HCT116 (cell line): ENCODE results near the gene SGMS1. TPM values are rescaled to one million over a fixed set of nuclear protein-coding genes. Genes with fewer than 3 reads are reported as not detected.

Experiments
- ATAC-seq: fragments of 200-7000 bp; cut with Tn5 transposase; 2 replicates; pipeline ENCODE4 v1.9.1; 2020; ENCODE audit warnings: mild to moderate bottlenecking, moderate library complexity
- BruUV-seq: library from RNA; stranded (reverse); fragments of 400-500 nt; replicated peaks from 2 replicates; lab custom pipeline; 2021; lab: Mats Ljungman, UMichigan
- CTCF ChIA-PET: fragments of 300-600 bp; sonication (Branson Sonifier 250); formaldehyde crosslinking; loops from one replicate; lab custom pipeline; 2021; ENCODE audit warnings: antibody characterized with exemption; lab: Charles Lee
- POLR2A ChIA-PET: fragments of 300-600, 350-600 bp; sonication (Branson Sonifier 250); formaldehyde crosslinking; loops from one replicate; lab custom pipeline; 2021; ENCODE audit warnings: antibody characterized with exemption; lab: Charles Lee
- RAD21 ChIA-PET, 2 experiments: fragments of 300-600 bp; sonication (Branson Sonifier 250); formaldehyde crosslinking; loops; one replicate each; lab custom pipeline; 2023; ENCODE audit warnings: low total read pairs in 2 of 2; ENCODE audit not compliant: uncharacterized antibody in 2 of 2, unreplicated experiment in 2 of 2, low non-redundant PET in 1 of 2; lab: Charles Lee
- DNase-seq: peaks from one replicate; pipeline ENCODE4 v3.0.0-alpha.2; 2010; ENCODE audit warnings: low read depth, low spot score
- H2AFZ ChIP-seq: fragments of 200-600 bp; shearing (Covaris generic), sonication (generic); 2 replicates; pipeline ENCODE4 v1.6.1; 2017; ENCODE audit warnings: low read depth, mixed run types, mixed read lengths, antibody characterized with exemption, low read length; ENCODE audit not compliant: poor library complexity, severe bottlenecking
- H3K27ac ChIP-seq: 2 replicates; pipeline ENCODE4 v1.5.1; 2012; ENCODE audit warnings: low read depth, low read length
- H3K27me3 ChIP-seq: fragments of 200-600 bp; sonication (generic); 2 replicates; pipeline ENCODE4 v1.6.1; 2016; ENCODE audit warnings: mixed run types, low read length, mixed read lengths; ENCODE audit not compliant: insufficient read depth
- H3K36me3 ChIP-seq, 2 experiments: fragments of 200-500 bp in 1 of 2; fragments of 200-600 bp in 1 of 2; sonication (Bioruptor generic) in 1 of 2; sonication (generic) in 1 of 2; 2 replicates each; pipeline versions ENCODE4 v1.5.1 to v1.6.1; 2014 to 2016; ENCODE audit warnings: low read length in 2 of 2, inconsistent platforms in 1 of 2, mixed read lengths in 1 of 2, mixed run types in 1 of 2; ENCODE audit not compliant: insufficient read depth in 2 of 2, control insufficient read depth in 1 of 2
- H3K4me1 ChIP-seq, 2 experiments: fragments of 200-600 bp in 1 of 2; sonication (generic) in 1 of 2; 2 replicates each; pipeline versions ENCODE4 v1.5.1 to v1.6.1; 2012 to 2017; ENCODE audit warnings: low read length in 2 of 2, inconsistent platforms in 1 of 2, mild to moderate bottlenecking in 1 of 2, mixed read lengths in 1 of 2, mixed run types in 1 of 2, moderate library complexity in 1 of 2; ENCODE audit not compliant: insufficient read depth in 2 of 2, control insufficient read depth in 1 of 2
- H3K4me2 ChIP-seq: fragments of 200-600 bp; sonication (generic); 2 replicates; pipeline ENCODE4 v1.6.1; 2017; ENCODE audit warnings: mixed run types, low read length, mixed read lengths
- H3K4me3 ChIP-seq, 2 experiments: fragments of 200-600 bp in 1 of 2; sonication (generic) in 1 of 2; replicated peaks in 1 of 2; 2 replicates each; pipeline ENCODE4 v1.5.1; 2011 to 2016; ENCODE audit warnings: low read length in 2 of 2, control low read depth in 1 of 2, low read depth in 1 of 2, mild to moderate bottlenecking in 1 of 2, mixed read lengths in 1 of 2, mixed run types in 1 of 2
- H3K79me2 ChIP-seq: fragments of 200-600 bp; sonication (generic); 2 replicates; pipeline ENCODE4 v1.6.1; 2017; ENCODE audit warnings: mild to moderate bottlenecking, mixed run types, low read length, moderate library complexity, mixed read lengths; ENCODE audit not compliant: insufficient read depth
- H3K9ac ChIP-seq: fragments of 200-600 bp; sonication (generic); 2 replicates; pipeline ENCODE4 v1.6.1; 2016; ENCODE audit warnings: low read length, mixed read lengths
- H3K9me2 ChIP-seq: fragments of 200-600 bp; sonication (generic), shearing (Covaris generic); 2 replicates; pipeline ENCODE4 v1.6.1; 2017; ENCODE audit warnings: mixed run types, mild to moderate bottlenecking, moderate library complexity; ENCODE audit not compliant: insufficient read depth
- H3K9me3 ChIP-seq, 2 experiments: fragments of 200-500 bp in 1 of 2; fragments of 200-600 bp in 1 of 2; sonication (Bioruptor generic) in 1 of 2; sonication (generic) in 1 of 2; 2 replicates each; pipeline ENCODE4 v1.6.1; 2014 to 2017; ENCODE audit warnings: low read length in 2 of 2, mixed read lengths in 2 of 2, inconsistent platforms in 1 of 2, low read depth in 1 of 2, mild to moderate bottlenecking in 1 of 2, mixed run types in 1 of 2, moderate library complexity in 1 of 2; ENCODE audit not compliant: control insufficient read depth in 1 of 2, insufficient read depth in 1 of 2
- H4K20me1 ChIP-seq: fragments of 200-600 bp; sonication (generic), shearing (Covaris generic); 2 replicates; pipeline ENCODE4 v1.6.1; 2017; ENCODE audit warnings: mixed run types, mild to moderate bottlenecking, moderate library complexity; ENCODE audit not compliant: insufficient read depth
- CEBPB ChIP-seq: IDR thresholded peaks from 2 replicates; pipeline ENCODE4 v1.6.1; 2012; ENCODE audit warnings: low read depth
- EGR1 ChIP-seq: IDR thresholded peaks from 2 replicates; pipeline ENCODE4 v1.6.1; 2012; ENCODE audit warnings: low read depth
- ELF1 ChIP-seq: IDR thresholded peaks from 2 replicates; pipeline ENCODE4 v1.6.1; 2012; ENCODE audit warnings: low read depth, borderline replicate concordance
- EZH2phosphoT487 ChIP-seq: fragments of 200-600 bp; IDR thresholded peaks from 2 replicates; pipeline ENCODE4 v1.6.1; 2018; ENCODE audit warnings: antibody characterized with exemption, borderline replicate concordance
- POLR2A ChIP-seq: IDR thresholded peaks from 2 replicates; pipeline ENCODE4 v1.7.0; 2011; ENCODE audit warnings: borderline replicate concordance; ENCODE audit not compliant: insufficient read depth, insufficient read length; ENCODE audit errors: extremely low read depth
- POLR2AphosphoS5 ChIP-seq: IDR thresholded peaks from 2 replicates; pipeline ENCODE4 v1.6.1; 2011; ENCODE audit warnings: mild to moderate bottlenecking, low read depth, low read length, moderate library complexity
- RAD21 ChIP-seq: IDR thresholded peaks from 2 replicates; pipeline ENCODE4 v1.6.1; 2012; ENCODE audit warnings: low read depth, mild to moderate bottlenecking
- SIN3A ChIP-seq: IDR thresholded peaks from 2 replicates; pipeline ENCODE4 v1.6.1; 2012; ENCODE audit warnings: low read depth
- SP1 ChIP-seq: IDR thresholded peaks from 2 replicates; pipeline ENCODE4 v1.6.1; 2012; ENCODE audit warnings: low read depth
- YY1 ChIP-seq: IDR thresholded peaks from 2 replicates; pipeline ENCODE4 v1.6.1; 2011; ENCODE audit warnings: low read length, low read depth, moderate library complexity, mild to moderate bottlenecking; ENCODE audit not compliant: insufficient replicate concordance; ENCODE audit errors: extremely low read depth
- ZFX ChIP-seq: fragments of 450-650 bp; IDR thresholded peaks from 2 replicates; pipeline ENCODE4 v1.6.1; 2017
- ZNF274 ChIP-seq: fragments of 200-500 bp; sonication (Bioruptor generic); IDR thresholded peaks from 2 replicates; pipeline ENCODE4 v1.6.1; 2014; ENCODE audit warnings: mild to moderate bottlenecking, low read depth, low read length, inconsistent platforms
- intact Hi-C: fragments of 100-400 bp; cut with micrococcal nuclease; formaldehyde crosslinking; loops from 2 replicates; pipeline ENCODE4 v1.10.0; 2022
- total RNA-seq: library from RNA; stranded (reverse); gene quantifications from one replicate; pipeline ENCODE4 v1.2.1, GENCODE V29; 2021; ENCODE audit not compliant: unreplicated experiment
- TF ChIP-seq, protein P1 (sequence below): IDR thresholded peaks from 2 replicates; pipeline ENCODE4 v1.6.1; 2011; ENCODE audit warnings: mild to moderate bottlenecking, low read length, moderate library complexity; ENCODE audit not compliant: insufficient replicate concordance; ENCODE audit errors: extremely low read depth
- TF ChIP-seq, protein P2 (sequence below): IDR thresholded peaks from 2 replicates; pipeline ENCODE4 v1.6.1; 2012
- TF ChIP-seq, protein P3 (sequence below), 3 experiments: fragments of 200-600 bp in 1 of 3; sonication (generic) in 1 of 3; IDR thresholded peaks in 2 of 3; conservative IDR thresholded peaks in 1 of 3; 2 replicates each; pipeline ENCODE4 v1.5.1; 2012 to 2017; ENCODE audit warnings: low read depth in 2 of 3, low read length in 2 of 3, antibody characterized with exemption in 1 of 3, borderline replicate concordance in 1 of 3, control low read depth in 1 of 3, mild to moderate bottlenecking in 1 of 3, mixed read lengths in 1 of 3, mixed run types in 1 of 3, moderate library complexity in 1 of 3; ENCODE audit not compliant: insufficient read depth in 1 of 3
- TF ChIP-seq, protein P4 (sequence below): IDR thresholded peaks from 2 replicates; pipeline ENCODE4 v1.6.1; 2012; ENCODE audit warnings: low read depth

Gene SGMS1
- total RNA-seq, 1 experiment from 2014 or later, result 29.1 TPM

DNA sequence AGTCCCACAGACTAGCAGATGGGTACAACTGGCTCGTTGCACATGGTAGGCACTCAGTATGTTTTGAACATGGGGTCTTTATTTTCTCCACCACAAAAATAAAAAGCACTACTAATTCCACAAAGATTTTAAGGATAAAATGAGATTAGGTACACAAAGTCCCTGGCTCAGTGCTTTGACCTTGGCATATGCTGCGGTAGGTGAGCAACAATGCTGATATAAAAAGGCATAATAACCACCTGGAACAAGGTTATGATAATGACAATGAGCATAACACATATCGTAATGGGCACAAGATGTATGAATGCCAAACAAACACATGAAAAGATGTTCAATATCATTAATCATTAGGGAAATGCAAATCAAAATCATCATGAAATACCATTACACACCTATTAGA is 26.9 kb downstream of the SGMS1 start:
- intact Hi-C loops, result no loop called here
- POLR2A ChIA-PET, result no interaction called here
- no peaks in the 10 kb centered on the region for H3K27me3 ChIP-seq
- H3K4me1 ChIP-seq, result peaks cover 0 to 9% of the 10 kb centered on the region in 2 experiments; a peak in 1 of 4 replicates
- H2AFZ ChIP-seq, result no peak overlapping the region
- CTCF ChIA-PET, result no interaction called here
- no peaks in the 10 kb centered on the region for H3K9me3 ChIP-seq
- RAD21 ChIA-PET, result no interaction called here
- H4K20me1 ChIP-seq, result no peaks in the 10 kb centered on the region
- no TSS peak for BruUV-seq
- no peak overlapping the region for H3K27ac ChIP-seq
- TF ChIP-seq EZH2phosphoT487, result no peak
- no peak for TF ChIP-seq ZNF274
- TF ChIP-seq ELF1, result no peak
- TF ChIP-seq, protein P1, sequence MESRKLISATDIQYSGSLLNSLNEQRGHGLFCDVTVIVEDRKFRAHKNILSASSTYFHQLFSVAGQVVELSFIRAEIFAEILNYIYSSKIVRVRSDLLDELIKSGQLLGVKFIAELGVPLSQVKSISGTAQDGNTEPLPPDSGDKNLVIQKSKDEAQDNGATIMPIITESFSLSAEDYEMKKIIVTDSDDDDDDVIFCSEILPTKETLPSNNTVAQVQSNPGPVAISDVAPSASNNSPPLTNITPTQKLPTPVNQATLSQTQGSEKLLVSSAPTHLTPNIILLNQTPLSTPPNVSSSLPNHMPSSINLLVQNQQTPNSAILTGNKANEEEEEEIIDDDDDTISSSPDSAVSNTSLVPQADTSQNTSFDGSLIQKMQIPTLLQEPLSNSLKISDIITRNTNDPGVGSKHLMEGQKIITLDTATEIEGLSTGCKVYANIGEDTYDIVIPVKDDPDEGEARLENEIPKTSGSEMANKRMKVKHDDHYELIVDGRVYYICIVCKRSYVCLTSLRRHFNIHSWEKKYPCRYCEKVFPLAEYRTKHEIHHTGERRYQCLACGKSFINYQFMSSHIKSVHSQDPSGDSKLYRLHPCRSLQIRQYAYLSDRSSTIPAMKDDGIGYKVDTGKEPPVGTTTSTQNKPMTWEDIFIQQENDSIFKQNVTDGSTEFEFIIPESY, result no peak
- no peak for TF ChIP-seq RAD21
- no peak for TF ChIP-seq SP1
- no peak for TF ChIP-seq YY1
- no peak for TF ChIP-seq EGR1
- TF ChIP-seq POLR2A, result no peak
- TF ChIP-seq, protein P2, sequence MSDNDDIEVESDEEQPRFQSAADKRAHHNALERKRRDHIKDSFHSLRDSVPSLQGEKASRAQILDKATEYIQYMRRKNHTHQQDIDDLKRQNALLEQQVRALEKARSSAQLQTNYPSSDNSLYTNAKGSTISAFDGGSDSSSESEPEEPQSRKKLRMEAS, result no peak
- no peak for TF ChIP-seq CEBPB
- no peak for TF ChIP-seq ZFX
- TF ChIP-seq POLR2AphosphoS5, result no peak
- TF ChIP-seq, protein P3, sequence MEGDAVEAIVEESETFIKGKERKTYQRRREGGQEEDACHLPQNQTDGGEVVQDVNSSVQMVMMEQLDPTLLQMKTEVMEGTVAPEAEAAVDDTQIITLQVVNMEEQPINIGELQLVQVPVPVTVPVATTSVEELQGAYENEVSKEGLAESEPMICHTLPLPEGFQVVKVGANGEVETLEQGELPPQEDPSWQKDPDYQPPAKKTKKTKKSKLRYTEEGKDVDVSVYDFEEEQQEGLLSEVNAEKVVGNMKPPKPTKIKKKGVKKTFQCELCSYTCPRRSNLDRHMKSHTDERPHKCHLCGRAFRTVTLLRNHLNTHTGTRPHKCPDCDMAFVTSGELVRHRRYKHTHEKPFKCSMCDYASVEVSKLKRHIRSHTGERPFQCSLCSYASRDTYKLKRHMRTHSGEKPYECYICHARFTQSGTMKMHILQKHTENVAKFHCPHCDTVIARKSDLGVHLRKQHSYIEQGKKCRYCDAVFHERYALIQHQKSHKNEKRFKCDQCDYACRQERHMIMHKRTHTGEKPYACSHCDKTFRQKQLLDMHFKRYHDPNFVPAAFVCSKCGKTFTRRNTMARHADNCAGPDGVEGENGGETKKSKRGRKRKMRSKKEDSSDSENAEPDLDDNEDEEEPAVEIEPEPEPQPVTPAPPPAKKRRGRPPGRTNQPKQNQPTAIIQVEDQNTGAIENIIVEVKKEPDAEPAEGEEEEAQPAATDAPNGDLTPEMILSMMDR (IDR thresholded peaks at IDR 0.05 in 2 of 3, conservative IDR thresholded peaks at IDR 0.05 in 1 of 3; ENCODE audit: borderline replicate concordance in 1 of 3, insufficient read depth in 1 of 3, low read depth in 2 of 3, low read length in 2 of 3), result no peak
- TF ChIP-seq, protein P4, sequence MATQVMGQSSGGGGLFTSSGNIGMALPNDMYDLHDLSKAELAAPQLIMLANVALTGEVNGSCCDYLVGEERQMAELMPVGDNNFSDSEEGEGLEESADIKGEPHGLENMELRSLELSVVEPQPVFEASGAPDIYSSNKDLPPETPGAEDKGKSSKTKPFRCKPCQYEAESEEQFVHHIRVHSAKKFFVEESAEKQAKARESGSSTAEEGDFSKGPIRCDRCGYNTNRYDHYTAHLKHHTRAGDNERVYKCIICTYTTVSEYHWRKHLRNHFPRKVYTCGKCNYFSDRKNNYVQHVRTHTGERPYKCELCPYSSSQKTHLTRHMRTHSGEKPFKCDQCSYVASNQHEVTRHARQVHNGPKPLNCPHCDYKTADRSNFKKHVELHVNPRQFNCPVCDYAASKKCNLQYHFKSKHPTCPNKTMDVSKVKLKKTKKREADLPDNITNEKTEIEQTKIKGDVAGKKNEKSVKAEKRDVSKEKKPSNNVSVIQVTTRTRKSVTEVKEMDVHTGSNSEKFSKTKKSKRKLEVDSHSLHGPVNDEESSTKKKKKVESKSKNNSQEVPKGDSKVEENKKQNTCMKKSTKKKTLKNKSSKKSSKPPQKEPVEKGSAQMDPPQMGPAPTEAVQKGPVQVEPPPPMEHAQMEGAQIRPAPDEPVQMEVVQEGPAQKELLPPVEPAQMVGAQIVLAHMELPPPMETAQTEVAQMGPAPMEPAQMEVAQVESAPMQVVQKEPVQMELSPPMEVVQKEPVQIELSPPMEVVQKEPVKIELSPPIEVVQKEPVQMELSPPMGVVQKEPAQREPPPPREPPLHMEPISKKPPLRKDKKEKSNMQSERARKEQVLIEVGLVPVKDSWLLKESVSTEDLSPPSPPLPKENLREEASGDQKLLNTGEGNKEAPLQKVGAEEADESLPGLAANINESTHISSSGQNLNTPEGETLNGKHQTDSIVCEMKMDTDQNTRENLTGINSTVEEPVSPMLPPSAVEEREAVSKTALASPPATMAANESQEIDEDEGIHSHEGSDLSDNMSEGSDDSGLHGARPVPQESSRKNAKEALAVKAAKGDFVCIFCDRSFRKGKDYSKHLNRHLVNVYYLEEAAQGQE, result no peak
- TF ChIP-seq SIN3A, result no peak
- H3K9me2 ChIP-seq, result no peaks in the 10 kb centered on the region
- no peak for DNase-seq
- H3K9ac ChIP-seq, result no peak overlapping the region
- no peak overlapping the region for H3K4me2 ChIP-seq
- no peak for ATAC-seq
- no peak overlapping the region for H3K4me3 ChIP-seq
- H3K79me2 ChIP-seq, result peaks cover 3% of the 10 kb centered on the region; the same call in 1 of the 2 replicates
- H3K36me3 ChIP-seq, result no peaks in the 10 kb centered on the region
